NB4 (cell line): ENCODE results near the gene AGAP1.

Source experiments
- CTCF ChIP-seq: IDR thresholded peaks from one replicate; pipeline ENCODE4 v1.5.1; 2012; ENCODE audit warnings: low read depth, low read length
- POLR2A ChIP-seq: IDR thresholded peaks from 2 replicates; pipeline ENCODE4 v1.6.1; 2011; ENCODE audit warnings: mild to moderate bottlenecking; ENCODE audit not compliant: insufficient read length; ENCODE audit errors: extremely low read depth

- TF ChIP-seq CTCF = no peak
- TF ChIP-seq POLR2A = no peak
Measured at GRCh38 chr2:236136538-236136937, 642.7 kb downstream of the AGAP1 start.
